Prostate gland (tissue), 2 donors: Measurements from ENCODE around the gene SPNS3. TPM values are rescaled to one million over a fixed set of nuclear protein-coding genes. Genes with fewer than 3 reads are reported as not detected.

Source experiments
- DNase-seq: peaks from one replicate; pipeline ENCODE4 v3.0.0-alpha.2; 2019; ENCODE audit warnings: low spot score
- H3K27ac ChIP-seq, 2 donors: fragments of 200-600 bp; sonication (generic); 2 replicates each; pipeline ENCODE4 v1.5.1; 2017 to 2019
- H3K27me3 ChIP-seq: fragments of 200-600 bp; sonication (generic); replicated peaks from 2 replicates; pipeline ENCODE4 v1.5.1; 2019; ENCODE audit not compliant: insufficient read depth
- H3K36me3 ChIP-seq, 2 donors: fragments of 200-600 bp; sonication (generic); 1 replicate in 1 of 2; 2 replicates in 1 of 2; pipeline versions ENCODE4 v1.5.1 to v1.8.1; 2017 to 2019
- H3K4me1 ChIP-seq: fragments of 200-600 bp; sonication (generic); replicated peaks from 2 replicates; pipeline ENCODE4 v1.5.1; 2019
- H3K4me3 ChIP-seq, 2 donors: fragments of 200-600 bp; sonication (generic); 2 replicates each; pipeline ENCODE4 v1.5.1; 2017 to 2019
- H3K9me3 ChIP-seq: fragments of 200-600 bp; sonication (generic); 2 replicates; pipeline ENCODE4 v1.5.1; 2017
- CTCF ChIP-seq, 4 experiments: fragments of 200-600 bp in 2 of 4; fragments of 450-650 bp in 2 of 4; sonication (generic) in 2 of 4; IDR thresholded peaks; 1 replicate in 3 of 4; 2 replicates in 1 of 4; pipeline ENCODE4 v1.5.1; 2016 to 2019; ENCODE audit warnings: antibody characterized with exemption in 4 of 4, mild to moderate bottlenecking in 2 of 4, moderate library complexity in 2 of 4
- POLR2A ChIP-seq: fragments of 450-650 bp; IDR thresholded peaks from one replicate; pipeline ENCODE4 v1.6.1; 2016; ENCODE audit warnings: antibody characterized with exemption, mild to moderate bottlenecking
- POLR2AphosphoS5 ChIP-seq: sonication (generic); formaldehyde crosslinking; IDR thresholded peaks from one replicate; pipeline ENCODE4 v1.6.1; 2017; ENCODE audit warnings: antibody characterized with exemption
- WGBS: methylation state at CpG from one replicate; pipeline ENCODE4 v1.1.5; 2018; 5-methylcytosine and 5-hydroxymethylcytosine counted together
- intact Hi-C: fragments of 100-400 bp; cut with DNase I; formaldehyde crosslinking; loops from one replicate; pipeline ENCODE4 v1.14.2; 2022
- total RNA-seq, 2 donors: library from RNA; depleted of rRNA; stranded (reverse); fragments of >200 nt; gene quantifications; one replicate each; pipeline ENCODE4 v1.1.0, GENCODE V29; 2016

SPNS3 gene
- total RNA-seq, 2 donors from 2014 or later: 0.50 TPM; not detected in 1

DNA sequence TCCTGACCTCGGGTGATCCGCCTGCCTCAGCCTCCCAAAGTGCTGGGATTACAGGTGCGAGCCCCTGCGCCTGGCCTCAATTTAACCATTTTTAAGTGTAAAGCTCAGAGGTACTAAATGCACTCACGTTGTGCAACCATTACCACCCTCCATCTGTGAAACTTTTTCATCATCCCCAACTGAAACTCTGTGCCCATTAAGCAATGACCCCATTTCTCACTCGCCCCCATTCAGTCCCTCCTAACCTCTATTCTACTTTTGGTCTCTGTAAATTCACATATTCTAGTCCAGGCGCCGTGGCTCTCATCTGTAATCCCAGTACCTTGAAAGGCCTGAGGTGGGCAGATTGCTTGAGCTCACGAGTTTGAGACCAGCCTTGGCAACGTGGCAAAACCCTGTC is 8.3 kb upstream of the SPNS3 start:
- WGBS: 84% methylated on average over 10 of the region's 10 CpGs
- Histone ChIP-seq H3K4me1 (no peaks in the 10 kb centered on the region), H3K27me3 (no peaks in the 10 kb centered on the region), H3K27ac (no peak overlapping the region), H3K4me3 (no peak overlapping the region), H3K36me3 (no peaks in the 10 kb centered on the region), H3K9me3 (no peaks in the 10 kb centered on the region)
- intact Hi-C loops: loop anchor here (10.0 kb wide), 2 partner anchors 109 to 139 kb away; partner anchors contain the start of gene GGT6
- TF ChIP-seq CTCF (IDR thresholded peaks at IDR 0.05) (no peak), POLR2AphosphoS5 (no peak), POLR2A (no peak)
- no peak for DNase-seq

GRCh38 chr17:4426499-4427208 is 7.1 kb upstream of the SPNS3 start:
- Histone ChIP-seq H3K9me3 (no peaks in the 10 kb centered on the region), H3K27ac (no peak overlapping the region)
- 69% methylated on average over 10 of the region's 10 CpGs for WGBS

DNA sequence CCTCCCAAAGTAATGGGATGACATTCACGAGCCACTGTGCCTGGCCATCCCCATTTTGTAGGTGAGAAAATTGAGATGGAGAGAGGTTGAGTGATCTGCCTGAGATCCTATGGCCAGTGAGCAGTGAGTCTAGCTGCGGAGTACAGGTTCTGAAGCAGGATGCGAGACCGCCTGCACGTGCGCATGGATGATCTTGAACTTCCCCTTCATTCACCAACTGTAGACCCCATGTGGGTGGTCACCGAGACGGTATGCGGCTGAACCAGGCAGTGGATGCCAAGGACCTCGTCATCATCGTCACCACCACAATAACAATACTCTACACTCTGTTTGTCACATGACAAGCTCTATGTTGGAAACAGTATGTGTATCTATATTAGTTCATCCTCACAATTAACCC is 6.2 kb upstream of the SPNS3 start:
- no peak for TF ChIP-seq POLR2A
- no peak for TF ChIP-seq POLR2AphosphoS5
- TF ChIP-seq CTCF (IDR thresholded peaks at IDR 0.05): no peak
- intact Hi-C loops: loop anchor here (10.0 kb wide), 2 partner anchors 107 to 137 kb away; partner anchors contain the start of gene GGT6
- Histone ChIP-seq H3K9me3 (no peaks in the 10 kb centered on the region), H3K4me1 (no peaks in the 10 kb centered on the region), H3K4me3 (no peak overlapping the region), H3K27ac (no peak overlapping the region), H3K27me3 (no peaks in the 10 kb centered on the region), H3K36me3 (no peaks in the 10 kb centered on the region)
- 86% methylated on average over 11 of the region's 11 CpGs for WGBS
- no peak for DNase-seq

More at GRCh38 chr17:4426499-4427208, 7.1 kb upstream of the SPNS3 start:
- H3K36me3 ChIP-seq: no peaks in the 10 kb centered on the region
- TF ChIP-seq CTCF (IDR thresholded peaks at IDR 0.05) (no peak), POLR2A (no peak), POLR2AphosphoS5 (no peak)
- H3K27me3 ChIP-seq: no peaks in the 10 kb centered on the region
- intact Hi-C loops: loop anchor here (10.0 kb wide), 2 partner anchors 108 to 138 kb away; partner anchors contain the start of gene GGT6
- H3K4me1 ChIP-seq: no peaks in the 10 kb centered on the region
- no peak overlapping the region for H3K4me3 ChIP-seq
- no peak for DNase-seq

DNA sequence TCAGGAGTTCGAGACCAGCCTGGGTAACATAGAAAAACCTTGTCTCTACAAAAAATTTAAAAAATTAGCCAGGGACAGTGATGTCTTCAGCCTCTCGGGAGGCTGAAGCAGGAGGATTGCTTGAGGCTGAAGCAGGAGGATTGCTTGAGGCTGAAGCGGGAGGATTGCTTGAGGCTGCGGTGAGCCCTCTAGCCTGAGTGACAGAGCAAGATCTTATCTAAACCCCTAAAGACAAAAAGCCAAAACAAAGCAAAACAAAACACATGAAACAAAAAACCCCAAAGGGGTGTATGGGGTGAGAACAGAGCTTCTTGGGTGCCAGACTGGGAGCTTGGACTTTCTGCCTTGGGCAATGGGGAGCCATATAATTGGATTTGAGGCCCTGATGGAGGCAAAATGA is 2.6 kb downstream of the SPNS3 start:
- TF ChIP-seq CTCF (IDR thresholded peaks at IDR 0.05) (no peak), POLR2AphosphoS5 (no peak), POLR2A (no peak)
- Histone ChIP-seq H3K9me3 (no peaks in the 10 kb centered on the region), H3K27ac (no peak overlapping the region), H3K4me3 (no peak overlapping the region), H3K4me1 (no peaks in the 10 kb centered on the region), H3K36me3 (no peaks in the 10 kb centered on the region), H3K27me3 (no peaks in the 10 kb centered on the region)
- WGBS: 89% methylated on average over 4 of the region's 4 CpGs
- intact Hi-C loops: no loop called here
- DNase-seq: no peak

DNA sequence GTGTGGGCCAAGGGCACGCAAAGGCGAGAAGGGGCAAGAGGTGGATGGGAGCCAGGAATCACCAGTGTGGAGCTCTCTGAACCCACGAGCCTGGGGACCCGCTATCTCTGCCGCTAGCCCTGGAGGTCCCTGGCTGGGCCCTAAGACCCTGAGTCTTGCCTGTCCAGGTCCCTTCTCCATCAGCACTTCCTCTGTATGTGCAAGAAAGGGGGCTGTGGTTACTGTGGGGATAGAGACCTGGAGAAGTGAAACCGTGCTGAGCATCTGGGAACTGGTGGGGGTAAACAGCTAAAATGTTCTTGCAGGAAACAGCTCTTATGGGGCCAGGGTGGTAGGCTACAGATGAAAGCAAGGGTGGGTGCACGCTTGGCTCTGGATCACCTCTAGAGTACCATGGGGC is 3.1 kb downstream of the SPNS3 start:
- TF ChIP-seq POLR2A (no peak), CTCF (IDR thresholded peaks at IDR 0.05) (no peak), POLR2AphosphoS5 (no peak)
- no peak for DNase-seq
- no peaks in the 10 kb centered on the region for H3K4me1 ChIP-seq
- H3K27me3 ChIP-seq: no peaks in the 10 kb centered on the region
- 86% methylated on average over 7 of the region's 7 CpGs for WGBS
- no peaks in the 10 kb centered on the region for H3K36me3 ChIP-seq
- H3K9me3 ChIP-seq: no peaks in the 10 kb centered on the region
- no peak overlapping the region for H3K27ac ChIP-seq
- intact Hi-C loops: no loop called here
- no peak overlapping the region for H3K4me3 ChIP-seq
